Transverse colon (tissue), 4 donors: Measurements from ENCODE around the gene TNS1. TPM values are rescaled to one million over a fixed set of nuclear protein-coding genes. Genes with fewer than 3 reads are reported as not detected.

Experiments used
- DNase-seq: peaks from one replicate; pipeline ENCODE4 v3.0.0-alpha.2; 2019
- H3K27ac ChIP-seq, 4 donors: fragments of 200-600 bp; sonication (generic); 2 replicates each; pipeline ENCODE4 v1.5.1; 2016 to 2018; ENCODE audit warnings: inconsistent platforms in 4 of 4
- H3K27me3 ChIP-seq: fragments of 200-600 bp; sonication (generic); 2 replicates; pipeline ENCODE4 v1.5.1; 2017; ENCODE audit warnings: inconsistent platforms
- H3K36me3 ChIP-seq, 4 donors: fragments of 200-600 bp; sonication (generic); 2 replicates each; pipeline ENCODE4 v1.5.1; 2017 to 2019; ENCODE audit warnings: inconsistent platforms in 4 of 4
- H3K4me1 ChIP-seq, 4 donors: fragments of 200-600 bp; sonication (generic); 2 replicates each; pipeline ENCODE4 v1.5.1; 2017 to 2020; ENCODE audit warnings: inconsistent platforms in 4 of 4
- H3K4me3 ChIP-seq, 4 donors: fragments of 200-600 bp; sonication (generic); 1 replicate in 1 of 4; 2 replicates in 3 of 4; pipeline versions ENCODE4 v1.5.1 to v1.6.1; 2017 to 2019; ENCODE audit warnings: inconsistent platforms in 4 of 4
- H3K9me3 ChIP-seq, 2 donors: fragments of 200-600 bp; sonication (generic); 2 replicates each; pipeline ENCODE4 v1.5.1; 2017 to 2019; ENCODE audit warnings: inconsistent platforms in 2 of 2
- CTCF ChIP-seq, 5 experiments: fragments of 200-600 bp in 3 of 5; fragments of 450-650 bp in 2 of 5; sonication (generic) in 3 of 5; IDR thresholded peaks; 1 replicate in 2 of 5; 2 replicates in 3 of 5; pipeline ENCODE4 v1.5.1; 2016 to 2017; ENCODE audit warnings: antibody characterized with exemption in 5 of 5, inconsistent platforms in 3 of 5, mild to moderate bottlenecking in 2 of 5, moderate library complexity in 1 of 5
- EP300 ChIP-seq: sonication (generic); formaldehyde crosslinking; IDR thresholded peaks from one replicate; pipeline ENCODE4 v1.6.1; 2017; ENCODE audit warnings: antibody characterized with exemption, low read depth
- POLR2A ChIP-seq: fragments of 450-650 bp; IDR thresholded peaks from one replicate; pipeline ENCODE4 v1.6.1; 2016; ENCODE audit warnings: antibody characterized with exemption, mild to moderate bottlenecking, moderate library complexity
- POLR2AphosphoS5 ChIP-seq, 3 donors: sonication (generic); formaldehyde crosslinking; IDR thresholded peaks; one replicate each; pipeline ENCODE4 v1.6.1; 2016; ENCODE audit warnings: antibody characterized with exemption in 3 of 3
- WGBS, 2 donors: methylation state at CpG; one replicate each; pipeline ENCODE4 v1.1.5; 2018; ENCODE audit warnings: low coverage in 1 of 2; 5-methylcytosine and 5-hydroxymethylcytosine counted together
- in situ Hi-C, 4 donors: fragments of 200-750 bp; cut with MboI; loops; one replicate each; pipeline versions ENCODE4 v1.15.0 to v1.15.1; 2017; ENCODE audit warnings: low sequenced_read_pairs in 3 of 4, low pct_ligation_motif_present in 1 of 4, low pct_unique_long_range_greater_than_20kb in 1 of 4
- intact Hi-C: fragments of 100-400 bp; cut with DNase I; formaldehyde crosslinking; loops from one replicate; pipeline ENCODE4 v1.15.1; 2023; ENCODE audit warnings: low total_unique reads
- total RNA-seq, 4 donors: library from RNA; depleted of rRNA; stranded (reverse); fragments of >200 nt; gene quantifications; one replicate each; pipeline ENCODE4 v1.1.0, GENCODE V29; 2016

The TNS1 gene
- total RNA-seq, 4 donors from 2014 or later: 101 to 487 (median 231) TPM

- peak overlapping the region; percentile 85 to 95 (median 89) for H3K27ac ChIP-seq
- H3K36me3 ChIP-seq: no peaks in the 10 kb centered on the region
- no peak for DNase-seq
- no peaks in the 10 kb centered on the region for H3K9me3 ChIP-seq
- H3K4me1 ChIP-seq: peaks cover 59 to 99% (median 81%) of the 10 kb centered on the region in 4 donors
- H3K27me3 ChIP-seq: no peaks in the 10 kb centered on the region
- TF ChIP-seq POLR2A: no peak
- TF ChIP-seq CTCF (IDR thresholded peaks at IDR 0.05): no peak
- no peak for TF ChIP-seq EP300
- no peak for TF ChIP-seq POLR2AphosphoS5 (IDR thresholded peaks at IDR 0.05)
- no peak overlapping the region for H3K4me3 ChIP-seq
- in situ Hi-C loops: no loop called here
- intact Hi-C loops: no loop called here
Measured at GRCh38 chr2:217910875-217911212, 92.0 kb downstream of the TNS1 start.

DNA sequence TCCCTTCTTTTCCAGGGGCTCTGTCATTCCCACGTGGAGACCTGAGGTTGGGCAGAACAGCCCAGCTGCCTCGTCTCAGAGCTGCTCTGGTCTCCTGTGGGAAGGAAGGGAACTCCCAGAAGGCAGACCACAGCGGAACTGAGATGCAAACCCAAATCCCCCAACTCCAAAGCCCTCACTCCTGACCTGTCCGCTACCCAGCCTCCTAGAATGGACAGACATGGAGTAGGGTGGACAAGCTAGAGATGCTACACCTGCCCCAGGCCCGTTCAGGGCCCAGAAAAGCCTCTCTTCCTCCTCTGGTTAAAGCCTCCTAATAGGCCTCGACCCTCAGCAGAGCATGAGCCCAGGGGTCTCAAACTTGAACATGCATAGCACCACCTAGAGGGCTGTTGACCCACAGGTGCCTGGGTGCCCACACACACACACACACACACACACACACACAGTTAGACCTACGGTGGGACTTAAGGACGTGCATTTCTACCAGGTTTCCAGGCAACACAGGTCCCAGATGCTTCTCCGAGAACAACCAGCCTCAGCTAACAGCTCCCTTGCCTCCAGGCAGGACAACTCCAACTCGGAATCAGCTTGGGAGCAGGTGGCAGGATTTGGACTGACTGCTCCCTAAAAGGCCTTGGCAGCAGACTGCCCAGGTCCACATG lies 93.5 kb downstream of the TNS1 start:
- Histone ChIP-seq H3K4me1 (peaks cover 61 to 98% (median 82%) of the 10 kb centered on the region in 4 donors), H3K27ac (peak overlapping the region; percentile 85 to 95 (median 89)), H3K36me3 (no peaks in the 10 kb centered on the region), H3K27me3 (no peaks in the 10 kb centered on the region), H3K4me3 (no peak overlapping the region), H3K9me3 (no peaks in the 10 kb centered on the region)
- DNase-seq: no peak
- no peak for TF ChIP-seq CTCF (IDR thresholded peaks at IDR 0.05)
- no peak for TF ChIP-seq POLR2AphosphoS5 (IDR thresholded peaks at IDR 0.05)
- TF ChIP-seq EP300: no peak
- TF ChIP-seq POLR2A: no peak
- intact Hi-C loops: no loop called here
- WGBS, 2 donors: 57 to 70% methylated on average over 2 to 10 of the region's 10 CpGs
- in situ Hi-C loops: loop anchor here in 1 of 4 donors (10.0 kb wide), 1 partner anchor 76 kb away; no protein-coding TSS in a partner anchor

- TF ChIP-seq POLR2AphosphoS5 (IDR thresholded peaks at IDR 0.05) (no peak), CTCF (IDR thresholded peaks at IDR 0.05) (no peak), POLR2A (no peak), EP300 (no peak)
- H3K4me3 ChIP-seq: no peak overlapping the region
- peaks cover 60 to 98% (median 82%) of the 10 kb centered on the region in 4 donors for H3K4me1 ChIP-seq
- in situ Hi-C loops: loop anchor here in 1 of 4 donors (10.0 kb wide), 1 partner anchor 76 kb away; no protein-coding TSS in a partner anchor
- H3K27ac ChIP-seq: peak overlapping the region; percentile 85 to 95 (median 89)
- no peak for DNase-seq
- H3K27me3 ChIP-seq: no peaks in the 10 kb centered on the region
- no peaks in the 10 kb centered on the region for H3K9me3 ChIP-seq
- H3K36me3 ChIP-seq: no peaks in the 10 kb centered on the region
- intact Hi-C loops: no loop called here
- 76% methylated on average over 8 of the region's 8 CpGs; no CpG with 5 or more reads in 1 of the 2 donors for WGBS, 2 donors
Measured at GRCh38 chr2:217908544-217908943, 94.3 kb downstream of the TNS1 start.

DNA sequence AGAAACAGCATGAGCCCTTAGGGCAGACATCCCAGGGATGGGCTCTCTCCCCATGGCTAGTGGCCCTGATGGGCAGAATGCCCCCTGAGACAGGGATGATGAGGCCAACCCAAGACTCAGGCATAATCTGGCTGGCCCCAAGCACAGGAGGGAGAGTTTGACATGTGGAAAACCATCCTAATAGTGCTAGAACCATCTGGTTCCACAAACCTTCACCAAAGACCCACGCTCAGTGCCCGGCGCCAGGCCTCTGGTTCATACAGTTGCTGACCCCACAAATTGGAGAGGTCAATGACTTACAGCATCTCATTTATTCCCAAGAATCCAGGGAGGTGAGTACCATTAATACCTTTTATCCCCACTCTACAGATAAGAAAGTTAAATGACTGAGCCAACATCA lies 95.5 kb downstream of the TNS1 start:
- H3K4me1 ChIP-seq: peaks cover 57 to 98% (median 85%) of the 10 kb centered on the region in 4 donors
- WGBS, 2 donors: 96 to 100% methylated on average over 3 of the region's 3 CpGs
- peak overlapping the region; percentile 85 to 95 (median 89) for H3K27ac ChIP-seq

More for the DNA sequence above, 95.5 kb downstream of the TNS1 start:
- H3K36me3 ChIP-seq: no peaks in the 10 kb centered on the region
- no peak for TF ChIP-seq POLR2AphosphoS5 (IDR thresholded peaks at IDR 0.05)
- no peak for TF ChIP-seq EP300
- no peak for TF ChIP-seq POLR2A
- no peaks in the 10 kb centered on the region for H3K9me3 ChIP-seq
- intact Hi-C loops: no loop called here
- no peak overlapping the region for H3K4me3 ChIP-seq
- in situ Hi-C loops: loop anchor here in 1 of 4 donors (10.0 kb wide), 1 partner anchor 78 kb away; no protein-coding TSS in a partner anchor
- no peaks in the 10 kb centered on the region for H3K27me3 ChIP-seq
- DNase-seq: no peak
